Liver (tissue), 3 donors: ENCODE measurements around the gene GABBR2.

Source experiments
- CTCF ChIP-seq: fragments of 150-350 bp; IDR thresholded peaks from 2 replicates; pipeline ENCODE4 v1.5.1; 2017; ENCODE audit warnings: improper control_type of control experiment, low read depth, low read length; ENCODE audit not compliant: missing input control
- GABPA ChIP-seq, 2 donors: IDR thresholded peaks in 1 of 2; conservative IDR thresholded peaks in 1 of 2; 2 replicates each; pipeline ENCODE4 v1.6.1; 2016; ENCODE audit warnings: antibody characterized with exemption in 2 of 2, mild to moderate bottlenecking in 1 of 2, moderate library complexity in 1 of 2
- HNF4G ChIP-seq: IDR thresholded peaks from 2 replicates; pipeline ENCODE4 v1.6.1; 2016; ENCODE audit warnings: antibody characterized with exemption
- RAD21 ChIP-seq, 2 donors: IDR thresholded peaks; 2 replicates each; pipeline ENCODE4 v1.6.1; 2016; ENCODE audit warnings: antibody characterized with exemption in 2 of 2, mild to moderate bottlenecking in 2 of 2
- TF ChIP-seq, protein P1 (sequence below): IDR thresholded peaks from 2 replicates; pipeline ENCODE4 v1.6.1; 2016; ENCODE audit warnings: antibody characterized with exemption, mild to moderate bottlenecking
- donor health status: healthy.
- donor health status: healthy.

DNA sequence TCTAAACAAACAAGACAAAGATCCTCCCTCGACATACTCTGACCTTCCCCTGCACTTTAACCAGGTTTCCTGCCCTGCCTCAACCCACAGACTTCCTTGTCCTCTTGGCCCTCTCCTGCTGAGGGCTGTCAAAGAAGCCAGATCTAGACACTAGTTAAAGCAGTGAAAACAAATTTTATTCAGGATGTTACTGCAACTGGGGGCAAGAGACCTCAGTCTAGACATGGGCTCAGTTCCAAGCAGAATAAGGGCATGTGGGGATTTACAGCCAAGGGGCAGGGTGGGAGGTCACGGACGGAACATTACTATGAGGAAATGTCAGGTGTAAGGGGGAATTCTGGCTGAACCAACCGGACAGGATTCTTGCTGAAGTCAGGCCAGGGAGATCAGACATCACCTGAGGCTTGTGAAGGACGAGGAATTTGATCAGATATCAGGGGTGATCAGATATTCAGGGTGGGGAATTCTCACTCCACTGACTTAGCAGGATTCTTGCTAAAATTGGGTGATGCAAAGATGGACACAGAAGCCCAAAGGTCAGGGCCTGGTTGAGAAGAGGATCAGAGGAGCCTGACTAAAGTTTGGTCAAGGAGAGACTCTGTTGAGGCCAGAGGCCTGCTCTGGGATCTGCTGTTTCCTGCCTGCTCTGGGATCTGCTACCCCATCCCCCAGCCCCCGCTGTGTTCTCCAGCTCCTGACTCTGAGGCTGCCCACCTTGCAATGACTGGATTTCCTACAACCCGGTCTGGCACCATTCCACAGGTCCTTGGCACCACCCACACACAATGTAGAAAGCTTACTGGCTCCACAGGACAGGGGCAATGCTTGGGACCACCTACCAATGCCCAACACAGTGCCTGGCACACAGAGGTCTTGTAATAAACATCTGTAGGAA lies 21.5 kb downstream of the GABBR2 start:
- TF ChIP-seq RAD21 (IDR thresholded peaks at IDR 0.05): no peak
- TF ChIP-seq, protein P1, sequence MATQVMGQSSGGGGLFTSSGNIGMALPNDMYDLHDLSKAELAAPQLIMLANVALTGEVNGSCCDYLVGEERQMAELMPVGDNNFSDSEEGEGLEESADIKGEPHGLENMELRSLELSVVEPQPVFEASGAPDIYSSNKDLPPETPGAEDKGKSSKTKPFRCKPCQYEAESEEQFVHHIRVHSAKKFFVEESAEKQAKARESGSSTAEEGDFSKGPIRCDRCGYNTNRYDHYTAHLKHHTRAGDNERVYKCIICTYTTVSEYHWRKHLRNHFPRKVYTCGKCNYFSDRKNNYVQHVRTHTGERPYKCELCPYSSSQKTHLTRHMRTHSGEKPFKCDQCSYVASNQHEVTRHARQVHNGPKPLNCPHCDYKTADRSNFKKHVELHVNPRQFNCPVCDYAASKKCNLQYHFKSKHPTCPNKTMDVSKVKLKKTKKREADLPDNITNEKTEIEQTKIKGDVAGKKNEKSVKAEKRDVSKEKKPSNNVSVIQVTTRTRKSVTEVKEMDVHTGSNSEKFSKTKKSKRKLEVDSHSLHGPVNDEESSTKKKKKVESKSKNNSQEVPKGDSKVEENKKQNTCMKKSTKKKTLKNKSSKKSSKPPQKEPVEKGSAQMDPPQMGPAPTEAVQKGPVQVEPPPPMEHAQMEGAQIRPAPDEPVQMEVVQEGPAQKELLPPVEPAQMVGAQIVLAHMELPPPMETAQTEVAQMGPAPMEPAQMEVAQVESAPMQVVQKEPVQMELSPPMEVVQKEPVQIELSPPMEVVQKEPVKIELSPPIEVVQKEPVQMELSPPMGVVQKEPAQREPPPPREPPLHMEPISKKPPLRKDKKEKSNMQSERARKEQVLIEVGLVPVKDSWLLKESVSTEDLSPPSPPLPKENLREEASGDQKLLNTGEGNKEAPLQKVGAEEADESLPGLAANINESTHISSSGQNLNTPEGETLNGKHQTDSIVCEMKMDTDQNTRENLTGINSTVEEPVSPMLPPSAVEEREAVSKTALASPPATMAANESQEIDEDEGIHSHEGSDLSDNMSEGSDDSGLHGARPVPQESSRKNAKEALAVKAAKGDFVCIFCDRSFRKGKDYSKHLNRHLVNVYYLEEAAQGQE: no peak
- TF ChIP-seq CTCF: no peak
- no peak for TF ChIP-seq HNF4G
- no peak for TF ChIP-seq GABPA (IDR thresholded peaks at IDR 0.05 in 1 of 2, conservative IDR thresholded peaks at IDR 0.05 in 1 of 2)
